NOMO-1 treated with dmso at 0.1 percent for 144 hours (cell line): Measurements from ENCODE around the gene AANAT.

Source experiments
- DNase-seq: peaks from one replicate; lab custom pipeline; 2025; ENCODE audit not compliant: unreplicated experiment; lab: John Stamatoyannopoulos, UW

Gene AANAT

GRCh38 chr17:76441686-76442340, 25.6 kb upstream of the AANAT start:
- no peak for DNase-seq

DNA sequence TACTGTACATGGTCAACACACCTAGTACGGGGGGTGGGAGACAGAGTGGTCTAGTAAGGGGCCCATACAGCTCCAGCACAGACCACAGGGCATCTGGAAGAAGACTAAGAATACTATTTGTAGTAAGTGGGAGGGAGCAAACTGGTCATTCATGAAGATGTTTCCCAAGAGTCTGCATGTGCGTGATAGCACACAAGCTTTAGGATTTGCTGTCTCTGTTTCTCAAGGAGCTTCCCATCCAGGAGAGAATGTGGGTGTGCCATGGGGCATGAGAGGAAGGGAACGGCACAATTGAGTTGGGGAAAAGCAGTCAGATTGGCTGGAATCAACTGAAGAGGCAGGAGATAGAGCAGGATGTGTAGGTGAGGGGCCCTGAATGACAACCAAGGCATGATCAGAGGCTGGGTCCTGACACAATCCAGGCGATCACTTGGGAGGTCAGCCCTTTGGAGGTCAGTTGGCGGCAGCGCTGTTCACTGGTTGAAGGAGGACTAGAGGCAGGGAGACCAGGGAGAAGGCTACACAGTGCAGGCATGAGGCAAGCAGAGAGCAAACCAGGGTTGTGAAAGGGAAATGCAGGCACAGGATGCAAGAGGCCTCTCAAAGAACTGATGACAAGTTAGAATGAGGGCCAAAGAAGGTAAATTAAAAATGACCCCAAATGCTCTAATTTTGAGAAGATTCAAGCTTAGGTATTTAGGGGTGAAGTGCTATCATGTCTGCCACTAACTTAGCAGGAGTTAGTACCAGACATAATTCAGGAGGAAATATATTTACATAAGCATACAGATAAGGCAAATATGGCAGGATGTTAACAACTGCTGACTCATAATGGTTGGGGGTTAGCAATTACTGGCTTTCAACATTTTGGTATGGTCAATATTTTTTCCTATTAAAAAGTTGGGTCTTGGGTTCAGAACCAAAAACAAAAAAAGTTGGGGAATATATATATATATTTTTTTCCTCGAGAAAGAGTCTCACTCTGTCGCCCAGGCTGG, 24.8 kb upstream of the AANAT start:
- DNase-seq, result no peak

GRCh38 chr17:76444518-76445311, 22.7 kb upstream of the AANAT start:
- no peak for DNase-seq

- no peak for DNase-seq
These were observed 21.5 kb upstream of the AANAT start for GRCh38 chr17:76445697-76446448.

DNA sequence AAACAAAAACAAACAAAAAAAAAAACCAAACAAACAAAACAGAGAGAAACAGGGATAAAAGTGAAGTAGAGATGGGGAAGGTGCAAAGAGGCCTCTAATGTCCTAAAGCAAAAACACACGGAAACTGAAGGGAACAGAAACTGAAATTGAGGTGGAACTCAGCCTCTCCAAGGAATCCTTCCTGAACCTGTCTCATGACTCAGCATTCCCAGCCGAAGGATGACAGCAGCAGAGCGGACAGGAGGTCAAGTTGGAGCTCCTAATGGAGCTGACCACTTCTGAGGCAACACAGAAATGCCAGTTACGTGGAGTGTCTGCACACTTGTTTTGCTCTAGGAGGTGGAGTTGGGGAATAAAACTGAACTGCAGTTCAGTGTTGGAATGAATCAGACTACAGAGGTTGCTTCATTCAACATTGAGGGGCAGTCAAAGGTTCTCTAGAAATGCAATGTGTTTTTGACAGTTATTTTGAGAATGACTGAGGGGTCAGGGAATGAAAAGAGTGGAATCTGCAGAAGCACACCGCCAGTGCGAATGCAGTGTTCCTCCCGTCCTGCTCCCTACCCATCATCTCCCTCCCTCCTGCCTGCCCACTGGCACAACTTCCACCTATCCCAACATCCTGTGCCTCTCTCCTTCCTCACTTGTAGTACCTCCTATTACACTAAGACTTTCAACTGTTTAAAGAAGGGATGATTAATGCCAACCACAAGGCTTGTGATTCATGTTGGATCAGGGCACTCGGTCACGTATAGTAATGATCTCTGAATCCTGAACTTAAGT, 20.8 kb upstream of the AANAT start:
- no peak for DNase-seq

DNA sequence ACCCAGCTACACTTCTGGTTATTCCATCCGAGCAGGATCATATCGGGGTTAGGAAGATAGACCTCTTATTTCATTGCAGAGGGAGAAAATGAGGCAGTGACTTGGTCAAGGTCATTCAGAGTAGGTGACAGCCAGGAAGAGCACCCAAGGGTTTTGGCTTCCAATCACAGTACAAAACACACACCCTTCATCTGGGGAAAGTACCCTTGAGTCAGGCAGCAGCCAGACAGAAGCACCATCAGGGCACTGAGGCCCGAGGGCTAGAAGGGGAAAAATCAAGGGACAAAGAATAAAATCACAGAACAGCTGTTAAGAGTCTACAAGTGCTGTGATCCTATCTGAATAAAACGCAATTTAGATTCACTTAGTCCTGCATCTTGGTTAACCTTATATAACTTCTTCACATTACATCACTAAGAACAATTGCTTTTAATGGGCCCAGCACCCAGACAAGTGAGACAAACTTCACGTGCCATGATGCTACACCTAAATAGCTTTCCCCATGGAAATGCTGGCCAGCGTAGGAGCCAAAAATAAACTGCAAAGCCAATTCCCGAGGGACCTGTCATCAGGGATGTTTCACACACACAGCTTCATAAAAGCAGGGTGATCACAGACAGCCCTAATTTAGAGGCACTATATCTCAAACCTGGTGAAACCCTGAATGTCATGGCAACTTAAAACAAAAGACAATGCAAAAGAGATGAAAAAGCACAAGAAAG, 19.3 kb upstream of the AANAT start:
- no peak for DNase-seq

GRCh38 chr17:76449126-76449525, 18.3 kb upstream of the AANAT start:
- no peak for DNase-seq

GRCh38 chr17:76451506-76451905, 15.9 kb upstream of the AANAT start:
- DNase-seq, result no peak

DNA sequence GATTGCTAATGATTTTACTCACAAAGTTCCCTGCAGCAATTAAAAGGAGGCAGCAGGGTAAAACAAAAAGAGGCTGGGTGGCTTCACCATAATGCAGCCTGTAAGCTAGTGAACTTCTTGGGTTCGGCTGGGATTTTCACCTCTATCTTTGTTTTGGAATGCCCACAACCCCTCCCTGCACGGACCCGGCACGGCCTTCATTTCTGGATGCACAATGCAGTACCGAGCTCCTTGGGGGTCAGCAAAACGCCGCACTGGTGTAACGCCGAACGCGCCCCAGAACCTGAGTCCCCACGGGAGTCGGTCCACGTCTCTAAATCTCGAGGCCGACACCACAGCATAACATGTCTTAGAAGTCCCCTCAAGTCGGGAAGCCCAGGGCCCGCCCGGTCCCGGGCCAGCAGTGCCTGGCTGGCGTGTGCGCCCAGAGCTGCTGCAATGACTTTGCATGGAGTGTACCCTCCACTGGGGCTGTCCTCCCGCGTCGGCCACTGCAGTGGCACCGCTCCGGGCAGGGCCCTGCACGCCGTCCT, 15.2 kb upstream of the AANAT start:
- DNase-seq, result no peak

GRCh38 chr17:76452660-76453430, 14.6 kb upstream of the AANAT start, which contains the start of gene UBE2O:
Gene UBE2O (minus strand): TSS chr17:76453152. CDS start chr17:76453141, 11 bp downstream.
- DNase-seq, result peak; percentile 70

GRCh38 chr17:76453431-76453743, 14.0 kb upstream of the AANAT start:
- DNase-seq, result no peak

DNA sequence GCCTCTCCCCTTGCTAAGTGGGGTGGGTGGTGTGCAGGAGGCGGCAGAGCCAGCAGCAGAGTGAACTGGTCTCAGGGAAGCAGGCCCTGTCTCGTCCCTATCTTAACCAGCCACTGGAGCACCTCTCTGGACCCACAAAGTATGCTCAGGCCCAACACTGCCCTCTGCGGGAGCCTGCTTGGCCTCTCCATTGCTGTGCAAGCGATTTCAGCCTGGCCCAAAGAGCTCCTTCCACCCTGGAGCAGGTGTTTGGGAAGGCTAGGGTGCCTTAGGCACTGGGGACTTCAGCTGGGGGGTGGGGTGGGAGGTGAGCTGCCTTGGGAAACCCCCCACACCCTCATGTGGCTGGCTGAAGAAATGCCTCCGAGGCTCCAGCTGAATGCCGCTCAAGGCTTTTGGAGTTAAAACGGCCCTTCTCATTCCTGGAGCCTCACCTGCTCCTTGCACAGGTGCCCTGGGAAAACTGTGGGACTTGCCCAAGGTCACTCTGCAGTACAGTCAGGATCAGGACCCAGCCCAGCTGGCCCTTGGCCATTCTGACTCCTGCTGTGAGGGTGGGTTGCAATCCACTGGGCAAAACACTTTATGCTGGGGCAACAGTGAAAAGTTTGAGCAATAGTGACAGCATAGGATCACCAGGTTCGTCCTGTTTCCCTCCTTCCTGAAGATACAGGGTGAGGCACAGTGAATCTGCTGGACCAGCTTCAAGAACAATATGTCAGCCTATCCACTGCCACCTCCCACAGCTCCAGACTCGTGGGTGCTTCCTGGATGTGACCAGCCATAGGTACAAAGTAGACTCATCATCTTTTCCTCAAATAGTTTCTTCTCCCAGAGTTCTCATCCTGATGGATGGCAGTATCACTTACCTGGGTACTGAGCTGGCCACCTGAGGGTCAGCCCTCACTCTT, 8.6 kb upstream of the AANAT start:
- no peak for DNase-seq

DNA sequence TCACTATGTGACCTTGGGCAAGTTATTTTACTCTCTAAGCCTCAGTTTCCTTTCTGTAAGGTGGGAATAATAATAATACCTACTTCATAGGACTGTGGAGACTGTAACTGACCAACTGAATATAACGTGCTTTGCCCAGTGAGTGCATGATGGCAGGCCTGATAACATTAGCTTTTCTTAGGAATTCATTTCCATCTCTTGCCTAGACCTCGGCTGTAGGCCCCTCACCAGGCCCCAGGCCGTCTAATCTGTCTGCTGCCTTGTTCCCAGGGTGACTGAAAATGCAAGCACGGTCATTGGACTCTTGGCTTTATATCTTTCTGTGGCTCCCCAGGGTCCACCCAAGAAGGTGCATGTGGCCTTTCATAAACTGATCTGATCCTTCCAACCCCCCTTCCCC, 7.7 kb upstream of the AANAT start:
- no peak for DNase-seq

DNA sequence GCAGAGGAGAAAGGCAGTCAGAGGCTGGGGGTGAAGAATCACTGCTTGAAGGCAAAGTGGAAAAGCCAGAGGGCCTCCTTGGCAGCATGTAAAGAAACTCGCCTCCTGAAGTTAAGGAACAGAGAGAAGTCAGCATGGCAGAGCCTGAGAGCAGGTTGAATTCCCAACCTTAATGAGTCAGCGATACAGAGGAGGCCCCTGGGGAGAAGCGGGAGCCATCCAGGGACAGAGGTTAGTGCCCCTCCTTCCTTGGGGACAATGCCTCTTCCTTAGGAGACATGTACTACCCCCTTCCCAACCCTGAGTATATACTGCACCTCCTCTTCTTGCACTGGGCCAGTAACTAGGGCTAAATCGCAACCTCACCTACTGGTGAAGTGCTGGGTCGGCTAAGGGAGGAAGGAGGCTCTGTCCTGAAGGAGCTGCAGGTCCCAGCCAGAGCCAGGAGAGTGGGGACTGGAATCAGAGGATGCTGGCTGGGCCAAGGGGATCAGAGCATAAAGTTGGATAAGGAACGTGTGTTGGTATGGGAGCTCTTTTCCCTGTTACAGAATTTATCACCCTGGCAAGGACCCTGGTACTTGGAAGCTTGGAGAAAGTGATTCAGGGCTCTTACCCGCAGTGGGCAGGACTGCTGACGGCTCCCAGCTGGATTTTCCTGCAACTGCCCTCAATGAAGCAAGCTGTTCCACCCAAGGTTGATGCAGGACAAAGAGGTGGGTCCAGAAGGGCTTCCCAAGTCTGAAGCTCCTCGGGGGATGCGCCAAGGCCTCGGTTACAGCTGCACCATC, 5.4 kb upstream of the AANAT start:
- no peak for DNase-seq

DNA sequence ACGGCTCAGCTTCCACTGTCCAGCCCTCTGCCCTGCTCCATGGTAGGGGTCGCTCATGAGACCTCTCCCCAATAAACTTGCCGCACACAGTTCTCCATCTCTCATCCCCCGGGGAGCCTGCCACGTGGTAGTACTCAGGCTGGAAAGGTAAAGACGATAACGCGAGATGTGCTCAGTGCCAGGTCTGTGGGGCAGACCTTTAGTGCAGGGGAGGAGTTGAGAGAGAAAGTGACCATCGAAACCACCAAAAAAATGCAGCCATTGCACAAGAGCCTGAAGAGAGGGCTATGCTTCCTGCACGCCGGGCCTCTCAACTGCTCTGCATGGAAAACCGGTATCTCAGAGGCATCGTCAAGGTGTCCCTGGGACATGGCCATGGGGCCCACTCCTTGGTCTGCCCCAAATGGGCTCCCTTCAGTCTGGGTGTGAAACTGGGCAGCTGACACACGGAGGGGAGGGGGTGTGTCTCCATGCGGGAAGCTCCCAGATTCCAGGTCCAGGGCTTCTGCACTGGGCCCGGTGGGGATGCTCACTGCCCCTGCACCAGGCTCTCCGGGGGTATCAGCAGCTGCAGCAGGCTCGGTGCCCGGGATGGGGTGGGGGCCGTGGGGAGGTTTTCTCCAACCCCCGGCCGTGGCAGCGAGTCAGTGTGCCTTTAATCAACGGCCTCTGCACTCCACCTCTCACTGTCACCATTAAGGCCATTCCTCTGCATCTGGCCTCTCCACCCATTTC, 4.7 kb upstream of the AANAT start:
- no peak for DNase-seq

- no peak for DNase-seq
These were observed 650 bp upstream of the AANAT start for GRCh38 chr17:76466775-76467130.
